Measurements from ENCODE around the gene C16orf74.

Gene C16orf74

DNA sequence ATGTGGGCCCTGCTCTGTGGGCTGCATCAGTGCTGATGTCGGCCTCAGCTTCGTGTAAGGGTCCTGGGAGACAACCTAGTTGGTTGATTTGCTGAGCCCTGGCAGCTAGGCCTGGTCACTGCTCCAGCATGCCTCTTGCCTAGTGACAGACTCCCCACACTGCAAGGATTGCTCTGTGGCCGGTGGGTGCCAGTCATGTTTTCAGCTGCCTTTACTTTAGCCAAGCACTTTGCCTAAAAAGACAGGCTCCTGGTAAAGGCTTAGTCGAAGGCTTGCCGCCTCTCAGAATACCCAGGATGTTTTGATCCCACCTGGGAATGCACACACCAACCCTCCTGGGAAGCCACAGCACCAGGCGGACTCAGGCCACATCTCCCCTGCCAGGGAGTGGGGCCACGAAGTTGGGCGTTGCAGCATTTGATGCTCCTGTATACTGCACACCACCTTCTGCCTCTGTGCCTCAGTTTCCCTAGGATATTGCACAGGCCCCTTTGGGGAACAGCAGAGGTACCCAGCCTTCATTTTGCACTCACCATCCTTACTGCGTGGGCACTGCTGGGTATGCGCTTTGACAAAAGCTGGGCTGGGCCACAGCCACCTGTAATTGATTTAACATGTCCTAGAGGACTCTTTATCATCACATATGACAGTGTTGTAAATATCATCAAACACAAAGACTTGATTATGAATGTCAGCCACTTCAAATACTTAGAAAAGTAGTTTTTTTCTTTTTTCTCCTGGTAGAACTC is 82.0 kb downstream of the C16orf74 start:
- no peak overlapping the region for H3K4me3 ChIP-seq (replicated peaks; ENCODE audit: low read depth, low read length)
- TF ChIP-seq, protein P1, sequence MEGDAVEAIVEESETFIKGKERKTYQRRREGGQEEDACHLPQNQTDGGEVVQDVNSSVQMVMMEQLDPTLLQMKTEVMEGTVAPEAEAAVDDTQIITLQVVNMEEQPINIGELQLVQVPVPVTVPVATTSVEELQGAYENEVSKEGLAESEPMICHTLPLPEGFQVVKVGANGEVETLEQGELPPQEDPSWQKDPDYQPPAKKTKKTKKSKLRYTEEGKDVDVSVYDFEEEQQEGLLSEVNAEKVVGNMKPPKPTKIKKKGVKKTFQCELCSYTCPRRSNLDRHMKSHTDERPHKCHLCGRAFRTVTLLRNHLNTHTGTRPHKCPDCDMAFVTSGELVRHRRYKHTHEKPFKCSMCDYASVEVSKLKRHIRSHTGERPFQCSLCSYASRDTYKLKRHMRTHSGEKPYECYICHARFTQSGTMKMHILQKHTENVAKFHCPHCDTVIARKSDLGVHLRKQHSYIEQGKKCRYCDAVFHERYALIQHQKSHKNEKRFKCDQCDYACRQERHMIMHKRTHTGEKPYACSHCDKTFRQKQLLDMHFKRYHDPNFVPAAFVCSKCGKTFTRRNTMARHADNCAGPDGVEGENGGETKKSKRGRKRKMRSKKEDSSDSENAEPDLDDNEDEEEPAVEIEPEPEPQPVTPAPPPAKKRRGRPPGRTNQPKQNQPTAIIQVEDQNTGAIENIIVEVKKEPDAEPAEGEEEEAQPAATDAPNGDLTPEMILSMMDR (IDR thresholded peaks at IDR 0.05; ENCODE audit: low read length, missing control alignments), result no peak
- no peak for DNase-seq (ENCODE audit: low read depth)

DNA sequence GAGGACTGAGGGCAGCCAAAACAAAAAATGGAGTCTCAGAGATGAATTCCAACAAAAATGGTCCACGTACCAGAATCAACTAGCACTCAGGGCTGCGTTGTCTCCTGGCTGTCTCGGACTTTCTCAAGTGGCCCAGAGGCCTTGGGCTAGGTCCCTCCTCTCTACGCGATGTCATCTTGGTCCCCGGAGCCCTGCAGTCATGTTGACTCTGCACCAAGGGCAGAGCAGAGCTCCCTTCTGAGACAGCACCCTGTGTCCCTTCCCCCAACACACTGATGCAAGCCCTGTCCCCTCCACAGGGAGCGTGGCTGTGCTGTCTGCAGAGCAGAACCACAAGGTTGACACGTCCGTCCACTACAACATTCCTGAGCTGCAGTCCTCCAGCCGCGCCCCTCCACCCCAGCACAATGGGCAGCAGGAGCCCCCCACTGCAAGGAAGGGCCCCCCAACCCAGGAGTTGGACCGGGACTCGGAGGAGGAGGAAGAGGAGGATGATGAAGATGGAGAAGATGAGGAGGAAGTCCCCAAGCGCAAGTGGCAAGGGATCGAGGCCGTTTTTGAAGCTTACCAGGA is 83.0 kb downstream of the C16orf74 start:
- no peak for DNase-seq (ENCODE audit: low read depth)
- TF ChIP-seq, protein P1 (IDR thresholded peaks at IDR 0.05; ENCODE audit: low read length, missing control alignments), result no peak
- H3K4me3 ChIP-seq (replicated peaks; ENCODE audit: low read depth, low read length), result no peak overlapping the region

DNA sequence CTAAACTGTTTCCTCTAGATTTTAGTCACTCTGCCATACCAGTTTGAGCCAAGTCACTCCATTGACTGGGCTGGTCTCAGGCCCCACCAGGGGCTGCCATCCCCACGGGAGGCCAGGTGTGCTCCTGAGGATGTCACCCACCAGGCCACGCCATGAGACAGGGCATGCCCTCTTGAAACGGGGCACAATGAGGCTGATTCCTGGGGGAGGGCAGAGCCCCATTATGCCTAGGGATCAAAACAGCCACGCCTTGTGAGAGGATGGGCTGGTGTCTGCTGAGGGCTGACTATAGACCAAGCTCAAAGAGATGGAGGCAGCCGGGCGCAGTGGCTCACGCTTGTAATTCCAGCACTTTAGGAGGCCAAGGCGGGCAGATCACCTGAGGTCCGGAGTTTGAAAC is 83.6 kb downstream of the C16orf74 start:
- DNase-seq (ENCODE audit: low read depth), result no peak
- H3K4me3 ChIP-seq (replicated peaks; ENCODE audit: low read depth, low read length), result no peak overlapping the region
- TF ChIP-seq, protein P1 (IDR thresholded peaks at IDR 0.05; ENCODE audit: low read length, missing control alignments), result no peak

DNA sequence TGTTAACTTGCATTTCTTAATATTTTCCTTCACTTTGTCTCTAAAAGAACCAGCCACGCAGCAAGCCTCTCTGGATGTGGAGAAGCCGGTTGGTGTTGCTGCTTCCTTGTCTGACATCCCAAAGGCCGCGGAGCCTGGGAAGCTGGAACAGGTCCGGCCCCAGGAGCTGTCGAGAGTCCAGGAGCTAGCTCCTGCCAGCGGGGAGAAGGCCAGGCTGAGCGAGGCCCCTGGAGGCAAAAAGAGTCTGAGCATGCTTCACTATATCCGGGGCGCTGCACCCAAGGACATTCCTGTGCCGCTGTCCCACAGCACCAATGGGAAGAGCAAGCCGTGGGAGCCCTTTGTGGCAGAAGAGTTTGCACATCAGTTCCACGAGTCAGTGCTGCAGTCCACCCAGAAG is 85.0 kb downstream of the C16orf74 start:
- DNase-seq (ENCODE audit: low read depth), result no peak
- TF ChIP-seq, protein P1 (IDR thresholded peaks at IDR 0.05; ENCODE audit: low read length, missing control alignments), result no peak
- no peak overlapping the region for H3K4me3 ChIP-seq (replicated peaks; ENCODE audit: low read depth, low read length)

DNA sequence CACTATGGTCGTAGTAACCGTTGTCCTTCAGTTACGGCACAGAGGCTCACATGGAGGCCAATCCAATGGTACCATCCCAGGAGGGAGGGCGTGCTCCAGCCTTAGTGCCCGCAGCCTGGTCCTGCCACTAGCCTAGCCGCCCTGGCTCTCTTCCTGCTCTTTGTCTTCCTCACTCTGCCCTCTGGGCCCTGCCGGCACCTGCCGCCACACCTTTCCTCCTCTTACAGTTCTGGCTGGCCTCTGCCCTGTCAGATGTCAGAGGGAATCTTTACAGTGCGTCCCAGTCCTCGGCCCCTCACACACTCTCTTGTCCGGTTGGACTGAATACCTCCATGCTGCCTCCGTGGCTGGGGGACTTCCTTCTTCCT is 85.5 kb downstream of the C16orf74 start:
- DNase-seq (ENCODE audit: low read depth), result no peak
- H3K4me3 ChIP-seq (replicated peaks; ENCODE audit: low read depth, low read length), result no peak overlapping the region
- TF ChIP-seq, protein P1 (IDR thresholded peaks at IDR 0.05; ENCODE audit: low read length, missing control alignments), result no peak

DNA sequence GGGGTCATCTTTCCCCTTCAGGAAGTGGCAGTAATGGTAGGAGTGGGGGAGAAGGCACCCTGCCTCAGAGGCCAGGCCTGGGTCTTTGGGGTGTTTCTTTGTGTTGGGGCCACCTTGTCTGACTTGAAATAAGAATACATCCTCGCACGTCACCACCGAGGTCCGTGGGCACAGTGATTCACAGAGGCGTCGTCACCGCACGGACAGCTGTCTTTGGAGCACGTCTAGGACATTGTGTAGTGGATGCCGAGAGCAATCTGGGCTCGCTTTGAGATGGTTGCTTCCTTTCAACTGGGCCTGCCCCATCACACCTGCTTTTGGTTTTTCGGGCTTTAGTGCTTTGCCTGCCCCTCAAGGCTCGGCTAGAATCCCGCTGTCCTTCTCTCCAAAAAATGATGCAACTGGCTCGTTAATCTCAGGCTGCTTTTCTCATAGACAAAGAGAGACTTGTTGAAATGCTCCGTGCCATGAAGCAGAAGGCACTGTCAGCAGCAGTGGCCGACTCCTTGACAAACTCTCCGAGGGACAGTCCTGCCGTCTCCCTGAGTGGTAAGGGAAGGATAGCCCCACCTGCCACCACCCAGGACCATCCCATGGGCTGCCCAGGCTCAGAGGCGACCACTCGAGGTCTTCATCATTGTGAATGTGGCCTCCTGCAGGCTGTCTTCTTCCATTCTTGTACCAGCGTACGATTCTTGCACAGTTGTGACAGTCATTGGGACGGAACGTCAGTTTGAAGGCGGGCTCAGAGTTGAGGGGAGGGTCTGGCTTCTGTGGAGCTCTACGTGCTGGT is 86.1 kb downstream of the C16orf74 start:
- H3K4me3 ChIP-seq (replicated peaks; ENCODE audit: low read depth, low read length), result no peak overlapping the region
- TF ChIP-seq, protein P1 (IDR thresholded peaks at IDR 0.05; ENCODE audit: low read length, missing control alignments), result no peak
- no peak for DNase-seq (ENCODE audit: low read depth)
